HepG2 (cell line): Measurements from ENCODE around the gene MLLT10. TPM values are rescaled to one million over a fixed set of nuclear protein-coding genes. Genes with fewer than 3 reads are reported as not detected.

Experiments
- BORCS8-MEF2B ChIP-seq: sonication (generic); formaldehyde crosslinking; IDR thresholded peaks from 2 replicates; pipeline ENCODE4 v1.8.0; 2022; ENCODE audit warnings: mild to moderate bottlenecking, missing genetic modification reagents
- CENPX ChIP-seq: sonication (generic); formaldehyde crosslinking; IDR thresholded peaks from 2 replicates; pipeline ENCODE4 v1.9.0; 2021; ENCODE audit warnings: mild to moderate bottlenecking, missing genetic modification reagents, moderate library complexity
- GATAD2A ChIP-seq: IDR thresholded peaks from 2 replicates; pipeline ENCODE4 v1.6.1; 2016
- GPN1 ChIP-seq: sonication (generic); formaldehyde crosslinking; IDR thresholded peaks from 2 replicates; pipeline ENCODE4 v1.5.1; 2020; ENCODE audit warnings: missing genetic modification reagents, borderline replicate concordance
- HIVEP1 ChIP-seq: sonication (generic); formaldehyde crosslinking; IDR thresholded peaks from 2 replicates; pipeline ENCODE4 v1.4.0; 2020; ENCODE audit warnings: mild to moderate bottlenecking, missing genetic modification reagents
- NR2C2 ChIP-seq: sonication (generic); formaldehyde crosslinking; IDR thresholded peaks from 2 replicates; pipeline ENCODE4 v1.4.0; 2020; ENCODE audit warnings: missing genetic modification reagents, mild to moderate bottlenecking, moderate library complexity, borderline replicate concordance
- ONECUT2 ChIP-seq: sonication (generic); formaldehyde crosslinking; IDR thresholded peaks from 2 replicates; pipeline ENCODE4 v1.4.0; 2020; ENCODE audit warnings: missing genetic modification reagents
- RBM39 ChIP-seq: fragments of 200-400 bp; formaldehyde crosslinking; IDR thresholded peaks from one replicate; pipeline ENCODE4 v1.6.1; 2018; ENCODE audit warnings: antibody characterized with exemption, mild to moderate bottlenecking, low read depth, low read length; ENCODE audit not compliant: poor library complexity, severe bottlenecking
- XBP1 ChIP-seq: sonication (generic); formaldehyde crosslinking; IDR thresholded peaks from 2 replicates; pipeline ENCODE4 v1.5.0; 2020; ENCODE audit warnings: missing genetic modification reagents
- ZNF282 ChIP-seq: fragments of 450-650 bp; IDR thresholded peaks from 2 replicates; pipeline ENCODE4 v1.6.1; 2018; ENCODE audit not compliant: partially characterized antibody
- ZNF552 ChIP-seq: sonication (generic); formaldehyde crosslinking; IDR thresholded peaks from 2 replicates; pipeline ENCODE4 v1.9.0; 2022; ENCODE audit warnings: missing genetic modification reagents, mild to moderate bottlenecking, borderline replicate concordance
- ZNF7 ChIP-seq: IDR thresholded peaks from 2 replicates; pipeline ENCODE4 v1.6.1; 2016; ENCODE audit warnings: missing biosample characterization, missing genetic modification reagents
- polyA plus RNA-seq, 8 experiments: library from polyadenylated mRNA; depleted of rRNA in 3 of 8; stranded (reverse) in 7 of 8; unstranded in 1 of 8; fragments of >200 nt; fragmentation: Illumina TruSeq in 4 of 8; extraction: Trizol in 4 of 8; gene quantifications; 2 replicates each; pipeline versions ENCODE4 v1.2.1 to v1.2.3, GENCODE V29; 2011 to 2016; ENCODE audit warnings: low read depth in 4 of 8, missing spikeins in 1 of 8, mixed read lengths in 1 of 8; ENCODE audit not compliant: insufficient read depth in 1 of 8
- total RNA-seq, 5 experiments: library from RNA; depleted of rRNA; stranded (reverse); fragments of >200 nt; fragmentation: Illumina TruSeq; extraction: Trizol; gene quantifications; 2 replicates each; pipeline ENCODE4 v1.2.3, GENCODE V29; 2016; ENCODE audit warnings: low read depth in 1 of 5
- TF ChIP-seq, protein P1 (sequence below): sonication (generic); formaldehyde crosslinking; IDR thresholded peaks from 2 replicates; pipeline ENCODE4 v1.9.0; 2022; ENCODE audit warnings: missing genetic modification reagents, mild to moderate bottlenecking, borderline replicate concordance
- TF ChIP-seq, protein P2 (sequence below): sonication (generic); formaldehyde crosslinking; IDR thresholded peaks from 2 replicates; pipeline ENCODE4 v1.4.0; 2020; ENCODE audit warnings: missing genetic modification reagents
- TF ChIP-seq, protein P3 (sequence below): IDR thresholded peaks from 2 replicates; pipeline ENCODE4 v1.6.1; 2016; ENCODE audit warnings: mild to moderate bottlenecking, missing biosample characterization, missing genetic modification reagents
- TF ChIP-seq, protein P4 (sequence below): IDR thresholded peaks from 2 replicates; pipeline ENCODE4 v1.6.1; 2016; ENCODE audit warnings: mild to moderate bottlenecking
- TF ChIP-seq, protein P5 (sequence below): sonication (generic); formaldehyde crosslinking; IDR thresholded peaks from 2 replicates; pipeline ENCODE4 v1.4.0; 2020; ENCODE audit warnings: low read depth, mild to moderate bottlenecking, missing genetic modification reagents
- TF ChIP-seq, protein P6 (sequence below): sonication (generic); formaldehyde crosslinking; IDR thresholded peaks from 2 replicates; pipeline ENCODE4 v1.4.0; 2020; ENCODE audit warnings: missing genetic modification reagents

The MLLT10 gene
- total and polyA plus RNA-seq, 2 of the 13 experiments (the other 11 are each of a cell fraction or from before 2014, with no cell fraction given): 51.3 to 84.1 TPM

DNA sequence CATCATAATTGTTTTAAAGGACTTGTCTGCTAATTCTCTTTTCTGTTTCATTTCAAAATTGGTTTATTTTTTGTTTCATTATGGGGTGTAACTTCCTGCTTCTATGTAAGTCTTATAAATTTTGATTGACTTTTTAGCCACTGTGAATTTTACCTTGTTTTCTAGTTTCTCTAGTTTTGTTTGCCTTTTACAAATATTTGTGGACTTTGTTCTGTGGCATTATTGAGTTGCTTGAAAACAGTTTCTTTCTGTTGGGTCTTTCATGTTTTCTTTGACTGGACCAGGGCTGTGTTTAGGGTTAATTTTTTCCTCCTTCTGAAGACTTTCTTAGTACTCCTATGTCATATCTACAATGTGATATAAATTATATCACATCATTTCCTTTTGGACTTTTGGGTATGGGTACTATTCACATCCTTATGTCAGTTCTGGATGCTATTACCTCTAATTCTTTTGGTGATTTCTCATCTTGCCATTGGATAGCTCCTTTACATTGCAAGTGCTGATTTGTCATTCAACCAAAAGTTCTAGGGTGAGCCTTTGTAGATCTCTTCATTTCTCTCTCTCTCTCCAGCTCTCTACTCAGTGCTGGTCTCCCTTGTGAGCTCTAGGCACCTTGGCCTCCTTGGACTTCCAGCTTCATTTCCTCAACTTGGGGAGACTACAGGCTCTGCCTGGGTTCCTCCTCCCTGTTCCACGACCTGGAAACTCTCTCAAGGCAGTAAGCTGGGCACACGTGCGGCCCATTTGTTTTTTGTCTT is 36.9 kb downstream of the MLLT10 start (continued):
- TF ChIP-seq, protein P1, sequence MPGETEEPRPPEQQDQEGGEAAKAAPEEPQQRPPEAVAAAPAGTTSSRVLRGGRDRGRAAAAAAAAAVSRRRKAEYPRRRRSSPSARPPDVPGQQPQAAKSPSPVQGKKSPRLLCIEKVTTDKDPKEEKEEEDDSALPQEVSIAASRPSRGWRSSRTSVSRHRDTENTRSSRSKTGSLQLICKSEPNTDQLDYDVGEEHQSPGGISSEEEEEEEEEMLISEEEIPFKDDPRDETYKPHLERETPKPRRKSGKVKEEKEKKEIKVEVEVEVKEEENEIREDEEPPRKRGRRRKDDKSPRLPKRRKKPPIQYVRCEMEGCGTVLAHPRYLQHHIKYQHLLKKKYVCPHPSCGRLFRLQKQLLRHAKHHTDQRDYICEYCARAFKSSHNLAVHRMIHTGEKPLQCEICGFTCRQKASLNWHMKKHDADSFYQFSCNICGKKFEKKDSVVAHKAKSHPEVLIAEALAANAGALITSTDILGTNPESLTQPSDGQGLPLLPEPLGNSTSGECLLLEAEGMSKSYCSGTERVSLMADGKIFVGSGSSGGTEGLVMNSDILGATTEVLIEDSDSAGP (CRISPR knock-in tag): no peak
- no peak for TF ChIP-seq CENPX (CRISPR knock-in tag)
- TF ChIP-seq GATAD2A (CRISPR knock-in tag): peak; percentile 92
- TF ChIP-seq, protein P2, sequence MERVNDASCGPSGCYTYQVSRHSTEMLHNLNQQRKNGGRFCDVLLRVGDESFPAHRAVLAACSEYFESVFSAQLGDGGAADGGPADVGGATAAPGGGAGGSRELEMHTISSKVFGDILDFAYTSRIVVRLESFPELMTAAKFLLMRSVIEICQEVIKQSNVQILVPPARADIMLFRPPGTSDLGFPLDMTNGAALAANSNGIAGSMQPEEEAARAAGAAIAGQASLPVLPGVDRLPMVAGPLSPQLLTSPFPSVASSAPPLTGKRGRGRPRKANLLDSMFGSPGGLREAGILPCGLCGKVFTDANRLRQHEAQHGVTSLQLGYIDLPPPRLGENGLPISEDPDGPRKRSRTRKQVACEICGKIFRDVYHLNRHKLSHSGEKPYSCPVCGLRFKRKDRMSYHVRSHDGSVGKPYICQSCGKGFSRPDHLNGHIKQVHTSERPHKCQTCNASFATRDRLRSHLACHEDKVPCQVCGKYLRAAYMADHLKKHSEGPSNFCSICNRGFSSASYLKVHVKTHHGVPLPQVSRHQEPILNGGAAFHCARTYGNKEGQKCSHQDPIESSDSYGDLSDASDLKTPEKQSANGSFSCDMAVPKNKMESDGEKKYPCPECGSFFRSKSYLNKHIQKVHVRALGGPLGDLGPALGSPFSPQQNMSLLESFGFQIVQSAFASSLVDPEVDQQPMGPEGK (CRISPR knock-in tag): no peak
- TF ChIP-seq ZNF282: no peak
- TF ChIP-seq ZNF552 (CRISPR knock-in tag): no peak
- no peak for TF ChIP-seq HIVEP1 (CRISPR knock-in tag)
- TF ChIP-seq BORCS8-MEF2B: no peak
- peak; percentile 28; the same call in 1 of the 2 replicates for TF ChIP-seq ONECUT2 (CRISPR knock-in tag)
- TF ChIP-seq, protein P3, sequence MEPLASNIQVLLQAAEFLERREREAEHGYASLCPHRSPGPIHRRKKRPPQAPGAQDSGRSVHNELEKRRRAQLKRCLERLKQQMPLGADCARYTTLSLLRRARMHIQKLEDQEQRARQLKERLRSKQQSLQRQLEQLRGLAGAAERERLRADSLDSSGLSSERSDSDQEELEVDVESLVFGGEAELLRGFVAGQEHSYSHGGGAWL (CRISPR knock-in tag): no peak
- TF ChIP-seq NR2C2 (CRISPR knock-in tag): no peak
- TF ChIP-seq ZNF7 (CRISPR knock-in tag): no peak
- TF ChIP-seq RBM39: no peak
- no peak for TF ChIP-seq GPN1
- TF ChIP-seq, protein P4, sequence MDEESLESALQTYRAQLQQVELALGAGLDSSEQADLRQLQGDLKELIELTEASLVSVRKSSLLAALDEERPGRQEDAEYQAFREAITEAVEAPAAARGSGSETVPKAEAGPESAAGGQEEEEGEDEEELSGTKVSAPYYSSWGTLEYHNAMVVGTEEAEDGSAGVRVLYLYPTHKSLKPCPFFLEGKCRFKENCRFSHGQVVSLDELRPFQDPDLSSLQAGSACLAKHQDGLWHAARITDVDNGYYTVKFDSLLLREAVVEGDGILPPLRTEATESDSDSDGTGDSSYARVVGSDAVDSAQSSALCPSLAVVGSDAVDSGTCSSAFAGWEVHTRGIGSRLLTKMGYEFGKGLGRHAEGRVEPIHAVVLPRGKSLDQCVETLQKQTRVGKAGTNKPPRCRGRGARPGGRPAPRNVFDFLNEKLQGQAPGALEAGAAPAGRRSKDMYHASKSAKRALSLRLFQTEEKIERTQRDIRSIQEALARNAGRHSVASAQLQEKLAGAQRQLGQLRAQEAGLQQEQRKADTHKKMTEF (CRISPR knock-in tag): peak; percentile 9; the same call in 1 of the 2 replicates
- TF ChIP-seq, protein P5, sequence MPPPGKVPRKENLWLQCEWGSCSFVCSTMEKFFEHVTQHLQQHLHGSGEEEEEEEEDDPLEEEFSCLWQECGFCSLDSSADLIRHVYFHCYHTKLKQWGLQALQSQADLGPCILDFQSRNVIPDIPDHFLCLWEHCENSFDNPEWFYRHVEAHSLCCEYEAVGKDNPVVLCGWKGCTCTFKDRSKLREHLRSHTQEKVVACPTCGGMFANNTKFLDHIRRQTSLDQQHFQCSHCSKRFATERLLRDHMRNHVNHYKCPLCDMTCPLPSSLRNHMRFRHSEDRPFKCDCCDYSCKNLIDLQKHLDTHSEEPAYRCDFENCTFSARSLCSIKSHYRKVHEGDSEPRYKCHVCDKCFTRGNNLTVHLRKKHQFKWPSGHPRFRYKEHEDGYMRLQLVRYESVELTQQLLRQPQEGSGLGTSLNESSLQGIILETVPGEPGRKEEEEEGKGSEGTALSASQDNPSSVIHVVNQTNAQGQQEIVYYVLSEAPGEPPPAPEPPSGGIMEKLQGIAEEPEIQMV (CRISPR knock-in tag): no peak
- TF ChIP-seq, protein P6, sequence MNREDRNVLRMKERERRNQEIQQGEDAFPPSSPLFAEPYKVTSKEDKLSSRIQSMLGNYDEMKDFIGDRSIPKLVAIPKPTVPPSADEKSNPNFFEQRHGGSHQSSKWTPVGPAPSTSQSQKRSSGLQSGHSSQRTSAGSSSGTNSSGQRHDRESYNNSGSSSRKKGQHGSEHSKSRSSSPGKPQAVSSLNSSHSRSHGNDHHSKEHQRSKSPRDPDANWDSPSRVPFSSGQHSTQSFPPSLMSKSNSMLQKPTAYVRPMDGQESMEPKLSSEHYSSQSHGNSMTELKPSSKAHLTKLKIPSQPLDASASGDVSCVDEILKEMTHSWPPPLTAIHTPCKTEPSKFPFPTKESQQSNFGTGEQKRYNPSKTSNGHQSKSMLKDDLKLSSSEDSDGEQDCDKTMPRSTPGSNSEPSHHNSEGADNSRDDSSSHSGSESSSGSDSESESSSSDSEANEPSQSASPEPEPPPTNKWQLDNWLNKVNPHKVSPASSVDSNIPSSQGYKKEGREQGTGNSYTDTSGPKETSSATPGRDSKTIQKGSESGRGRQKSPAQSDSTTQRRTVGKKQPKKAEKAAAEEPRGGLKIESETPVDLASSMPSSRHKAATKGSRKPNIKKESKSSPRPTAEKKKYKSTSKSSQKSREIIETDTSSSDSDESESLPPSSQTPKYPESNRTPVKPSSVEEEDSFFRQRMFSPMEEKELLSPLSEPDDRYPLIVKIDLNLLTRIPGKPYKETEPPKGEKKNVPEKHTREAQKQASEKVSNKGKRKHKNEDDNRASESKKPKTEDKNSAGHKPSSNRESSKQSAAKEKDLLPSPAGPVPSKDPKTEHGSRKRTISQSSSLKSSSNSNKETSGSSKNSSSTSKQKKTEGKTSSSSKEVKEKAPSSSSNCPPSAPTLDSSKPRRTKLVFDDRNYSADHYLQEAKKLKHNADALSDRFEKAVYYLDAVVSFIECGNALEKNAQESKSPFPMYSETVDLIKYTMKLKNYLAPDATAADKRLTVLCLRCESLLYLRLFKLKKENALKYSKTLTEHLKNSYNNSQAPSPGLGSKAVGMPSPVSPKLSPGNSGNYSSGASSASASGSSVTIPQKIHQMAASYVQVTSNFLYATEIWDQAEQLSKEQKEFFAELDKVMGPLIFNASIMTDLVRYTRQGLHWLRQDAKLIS: no peak
- no peak for TF ChIP-seq XBP1 (CRISPR knock-in tag)
